ENCODE data around the gene GALNTL6. TPM values are rescaled to one million over a fixed set of nuclear protein-coding genes. Genes with fewer than 3 reads are reported as not detected.

The GALNTL6 gene
- total and polyA plus RNA-seq, 2 donors from 2014 or later = 0.60 TPM; not detected in 1

DNA sequence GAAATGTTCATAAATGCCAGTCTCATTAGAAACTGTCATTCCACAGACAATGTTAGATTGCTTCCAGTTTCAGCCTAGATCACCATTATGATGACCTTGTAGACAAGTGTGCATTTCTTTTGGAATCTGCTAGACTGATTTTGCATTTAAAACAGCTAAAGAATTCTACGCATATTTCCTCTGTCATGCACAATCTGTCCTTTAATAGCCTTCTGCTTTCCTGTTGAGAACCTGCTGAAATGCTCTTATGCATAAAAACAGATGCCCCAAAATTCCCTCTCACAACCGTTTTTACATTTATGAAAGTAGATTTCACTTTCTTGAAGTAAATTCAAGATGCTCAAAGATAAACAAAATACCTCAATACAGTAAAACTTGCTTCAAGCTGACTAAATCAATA lies 673.3 kb downstream of the GALNTL6 start:
- intact Hi-C loops (cut with DNase I) = no loop called here
- TF ChIP-seq, protein P1, sequence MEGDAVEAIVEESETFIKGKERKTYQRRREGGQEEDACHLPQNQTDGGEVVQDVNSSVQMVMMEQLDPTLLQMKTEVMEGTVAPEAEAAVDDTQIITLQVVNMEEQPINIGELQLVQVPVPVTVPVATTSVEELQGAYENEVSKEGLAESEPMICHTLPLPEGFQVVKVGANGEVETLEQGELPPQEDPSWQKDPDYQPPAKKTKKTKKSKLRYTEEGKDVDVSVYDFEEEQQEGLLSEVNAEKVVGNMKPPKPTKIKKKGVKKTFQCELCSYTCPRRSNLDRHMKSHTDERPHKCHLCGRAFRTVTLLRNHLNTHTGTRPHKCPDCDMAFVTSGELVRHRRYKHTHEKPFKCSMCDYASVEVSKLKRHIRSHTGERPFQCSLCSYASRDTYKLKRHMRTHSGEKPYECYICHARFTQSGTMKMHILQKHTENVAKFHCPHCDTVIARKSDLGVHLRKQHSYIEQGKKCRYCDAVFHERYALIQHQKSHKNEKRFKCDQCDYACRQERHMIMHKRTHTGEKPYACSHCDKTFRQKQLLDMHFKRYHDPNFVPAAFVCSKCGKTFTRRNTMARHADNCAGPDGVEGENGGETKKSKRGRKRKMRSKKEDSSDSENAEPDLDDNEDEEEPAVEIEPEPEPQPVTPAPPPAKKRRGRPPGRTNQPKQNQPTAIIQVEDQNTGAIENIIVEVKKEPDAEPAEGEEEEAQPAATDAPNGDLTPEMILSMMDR (IDR thresholded peaks at IDR 0.05; ENCODE audit: borderline replicate concordance, extremely low read depth, insufficient read depth) = no peak
- no peak for FAIRE-seq

DNA sequence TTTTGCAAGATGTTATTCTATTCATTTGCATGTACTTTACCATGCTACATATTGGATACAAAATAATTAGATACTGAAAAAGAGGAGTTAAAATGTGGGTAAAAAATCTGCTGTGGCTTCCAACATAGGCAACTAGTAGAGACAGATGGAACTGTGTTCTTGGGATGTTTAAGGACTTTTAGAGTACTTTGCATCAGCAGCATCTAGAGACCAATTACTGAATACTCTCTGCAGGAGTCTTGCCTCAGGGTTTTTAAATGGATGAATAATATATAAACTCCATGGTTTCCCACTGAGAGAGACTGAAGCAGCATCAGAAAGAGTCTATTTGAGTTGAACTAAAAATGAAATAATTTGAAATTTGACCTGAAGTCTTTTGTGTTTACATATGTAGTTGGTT lies 676.7 kb downstream of the GALNTL6 start:
- Histone ChIP-seq H3K27me3 (ENCODE audit: control insufficient read depth, insufficient read depth, low read length) (no peaks in the 10 kb centered on the region), H3K4me3 (ENCODE audit: low read length in 3 of 3) (no peak overlapping the region), H3K9ac (ENCODE audit: low read length in 3 of 3) (no peak overlapping the region), H3K9me3 (ENCODE audit: control insufficient read depth in 2 of 3, insufficient read depth in 1 of 3, low read length in 3 of 3) (no peaks in the 10 kb centered on the region), H3K36me3 (ENCODE audit: control insufficient read depth in 2 of 3, insufficient read depth in 3 of 3, low read length in 3 of 3) (no peaks in the 10 kb centered on the region), H3K4me1 (ENCODE audit: control insufficient read depth in 2 of 3, insufficient read depth in 2 of 3, low read depth in 1 of 3, low read length in 3 of 3) (no peaks in the 10 kb centered on the region), H3K27ac (ENCODE audit: low read depth in 2 of 2, low read length in 2 of 2) (no peak overlapping the region)
- DNase-seq (no peak), FAIRE-seq (no peak)
- intact Hi-C loops (cut with DNase I) = no loop called here
- TF ChIP-seq, protein P1 (IDR thresholded peaks at IDR 0.05; ENCODE audit: borderline replicate concordance, extremely low read depth, insufficient read depth) = no peak

More for the DNA sequence above, 673.3 kb downstream of the GALNTL6 start:
- Histone ChIP-seq H3K27me3 (ENCODE audit: control insufficient read depth, insufficient read depth, low read length) (no peaks in the 10 kb centered on the region), H3K36me3 (ENCODE audit: control insufficient read depth in 2 of 3, insufficient read depth in 3 of 3, low read length in 3 of 3) (no peaks in the 10 kb centered on the region), H3K9ac (ENCODE audit: low read length in 3 of 3) (no peak overlapping the region), H3K4me1 (ENCODE audit: control insufficient read depth in 2 of 3, insufficient read depth in 2 of 3, low read depth in 1 of 3, low read length in 3 of 3) (no peaks in the 10 kb centered on the region), H3K4me3 (ENCODE audit: low read length in 3 of 3) (no peak overlapping the region), H3K27ac (ENCODE audit: low read depth in 2 of 2, low read length in 2 of 2) (no peak overlapping the region), H3K9me3 (ENCODE audit: control insufficient read depth in 2 of 3, insufficient read depth in 1 of 3, low read length in 3 of 3) (no peaks in the 10 kb centered on the region)
- no peak for DNase-seq

DNA sequence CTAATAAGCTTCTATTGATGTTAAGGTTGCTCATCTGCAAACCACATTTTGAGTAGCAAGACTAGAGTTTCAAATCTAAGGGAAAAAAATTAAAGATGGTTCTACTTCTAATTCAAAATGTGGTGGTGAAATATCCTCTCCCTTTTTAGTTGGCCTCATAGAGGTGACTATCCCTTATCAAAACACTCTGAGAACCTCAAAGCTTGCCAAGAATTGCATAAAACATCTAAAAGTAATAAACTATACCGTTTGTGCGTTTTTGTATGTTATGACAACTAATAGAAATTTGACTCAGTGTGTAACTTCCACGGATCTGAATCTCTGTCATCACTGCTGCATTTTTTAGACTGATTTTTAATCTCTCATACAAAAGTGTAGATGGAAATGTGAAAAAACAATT lies 682.6 kb downstream of the GALNTL6 start:
- Histone ChIP-seq H3K27me3 (ENCODE audit: control insufficient read depth, insufficient read depth, low read length) (no peaks in the 10 kb centered on the region), H3K36me3 (ENCODE audit: control insufficient read depth in 2 of 3, insufficient read depth in 3 of 3, low read length in 3 of 3) (no peaks in the 10 kb centered on the region), H3K4me3 (ENCODE audit: low read length in 3 of 3) (no peak overlapping the region), H3K27ac (ENCODE audit: low read depth in 2 of 2, low read length in 2 of 2) (no peak overlapping the region), H3K9me3 (ENCODE audit: control insufficient read depth in 2 of 3, insufficient read depth in 1 of 3, low read length in 3 of 3) (no peaks in the 10 kb centered on the region), H3K9ac (ENCODE audit: low read length in 3 of 3) (no peak overlapping the region), H3K4me1 (ENCODE audit: control insufficient read depth in 2 of 3, insufficient read depth in 2 of 3, low read depth in 1 of 3, low read length in 3 of 3) (no peaks in the 10 kb centered on the region)
- FAIRE-seq (no peak), DNase-seq (no peak)
- intact Hi-C loops (cut with DNase I) = no loop called here
- TF ChIP-seq, protein P1 (IDR thresholded peaks at IDR 0.05; ENCODE audit: borderline replicate concordance, extremely low read depth, insufficient read depth) = no peak

DNA sequence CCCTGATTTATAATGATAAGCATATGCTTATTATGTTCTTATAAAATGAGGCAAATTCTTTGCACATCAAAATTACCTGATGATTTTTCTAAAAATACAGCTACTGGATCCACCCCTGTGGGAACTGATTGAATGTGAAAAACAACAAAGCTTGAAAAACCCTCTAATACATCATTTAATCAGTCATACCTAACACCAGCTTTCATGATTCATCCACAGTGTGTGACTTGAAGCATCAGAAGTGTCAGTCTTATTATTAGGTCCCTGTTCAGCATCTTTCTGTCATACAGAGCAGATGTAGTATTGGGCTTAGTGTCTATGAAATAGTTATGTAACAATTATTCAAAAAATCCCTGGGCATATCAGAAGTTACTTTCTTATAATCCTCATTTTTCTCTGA lies 684.1 kb downstream of the GALNTL6 start:
- FAIRE-seq = no peak
- no peak overlapping the region for H3K9ac ChIP-seq (ENCODE audit: low read length in 3 of 3)

More for the DNA sequence above, 684.1 kb downstream of the GALNTL6 start:
- Histone ChIP-seq H3K4me1 (ENCODE audit: control insufficient read depth in 2 of 3, insufficient read depth in 2 of 3, low read depth in 1 of 3, low read length in 3 of 3) (no peaks in the 10 kb centered on the region), H3K36me3 (ENCODE audit: control insufficient read depth in 2 of 3, insufficient read depth in 3 of 3, low read length in 3 of 3) (no peaks in the 10 kb centered on the region), H3K4me3 (ENCODE audit: low read length in 3 of 3) (no peak overlapping the region), H3K27me3 (ENCODE audit: control insufficient read depth, insufficient read depth, low read length) (no peaks in the 10 kb centered on the region), H3K9me3 (ENCODE audit: control insufficient read depth in 2 of 3, insufficient read depth in 1 of 3, low read length in 3 of 3) (no peaks in the 10 kb centered on the region), H3K27ac (ENCODE audit: low read depth in 2 of 2, low read length in 2 of 2) (no peak overlapping the region)
- intact Hi-C loops (cut with DNase I) = no loop called here
- DNase-seq = no peak
- TF ChIP-seq, protein P1 (IDR thresholded peaks at IDR 0.05; ENCODE audit: borderline replicate concordance, extremely low read depth, insufficient read depth) = no peak

Measured in kidney (tissue), 14 donors.